Amygdala (tissue), 56 donors: ENCODE results near the gene MAJIN.
A peak's percentile ranks its signal among the peaks of the same experiment; 100 is the strongest.

ENCODE experiments used
- DNase-seq, 56 donors: peaks; one replicate each; lab custom pipeline; 2025; lab: John Stamatoyannopoulos, UW

Gene MAJIN

GRCh38 chr11:64896448-64897022, 75.4 kb downstream of the MAJIN start:
- no peak for DNase-seq

- no peak for DNase-seq
Observed at GRCh38 chr11:64894812-64895452, 77.0 kb downstream of the MAJIN start.

- peak in 43 of 56 donors; percentile 11 to 85 (median 47) for DNase-seq
Observed at GRCh38 chr11:64894070-64894811, 77.7 kb downstream of the MAJIN start.

- DNase-seq = no peak
Observed at GRCh38 chr11:64893194-64894069, 78.5 kb downstream of the MAJIN start.

GRCh38 chr11:64892838-64893193, 79.1 kb downstream of the MAJIN start:
- no peak for DNase-seq

- DNase-seq = no peak
Observed at GRCh38 chr11:64892411-64892831, 79.5 kb downstream of the MAJIN start.

GRCh38 chr11:64891880-64892279, 80.0 kb downstream of the MAJIN start:
- no peak for DNase-seq

GRCh38 chr11:64891215-64891848, 80.6 kb downstream of the MAJIN start:
- DNase-seq = no peak

GRCh38 chr11:64890522-64890939, 81.4 kb downstream of the MAJIN start:
- no peak for DNase-seq

GRCh38 chr11:64888729-64889511, 83.0 kb downstream of the MAJIN start:
- DNase-seq = no peak

GRCh38 chr11:64888406-64888728, 83.5 kb downstream of the MAJIN start:
- no peak for DNase-seq
